LHCN-M2 (cell line): ENCODE data around the gene REXO4. TPM values are rescaled to one million over a fixed set of nuclear protein-coding genes. Genes with fewer than 3 reads are reported as not detected.

Experiments
- DNase-seq: peaks from one replicate; pipeline ENCODE4 v3.0.0-alpha.2; 2012; ENCODE audit warnings: low read depth
- total RNA-seq: library from RNA; depleted of rRNA; stranded (reverse); fragments of >200 nt; gene quantifications from 2 replicates; pipeline ENCODE4 v1.2.3, GENCODE V29; 2014; rRNA removed

Gene REXO4
- total RNA-seq, 1 experiment from 2014 or later, result 21.0 TPM

GRCh38 chr9:133368249-133368881 is 49.4 kb downstream of the REXO4 start:
- peak; percentile 89 for DNase-seq

- no peak for DNase-seq
These were observed 50.0 kb downstream of the REXO4 start for GRCh38 chr9:133367778-133368177.

- no peak for DNase-seq
These were observed 50.6 kb downstream of the REXO4 start for GRCh38 chr9:133367221-133367620.

GRCh38 chr9:133366435-133366834 is 51.4 kb downstream of the REXO4 start:
- DNase-seq, result no peak

- DNase-seq, result no peak
These were observed 55.3 kb downstream of the REXO4 start for GRCh38 chr9:133362359-133363044.

- no peak for DNase-seq
These were observed 56.2 kb downstream of the REXO4 start for GRCh38 chr9:133361507-133362092.

GRCh38 chr9:133360400-133361393 is 57.1 kb downstream of the REXO4 start:
- peak; percentile 82 for DNase-seq

GRCh38 chr9:133359399-133360175 is 58.2 kb downstream of the REXO4 start:
- no peak for DNase-seq

- no peak for DNase-seq
These were observed 60.2 kb downstream of the REXO4 start for GRCh38 chr9:133357656-133358055.

- DNase-seq, result peak; percentile 71
These were observed 61.3 kb downstream of the REXO4 start, which contains the start of the genes SURF1 and SURF2 for GRCh38 chr9:133356391-133357091. TSS of gene SURF1 (minus strand) at chr9:133356487. CDS start at chr9:133356453, 34 bp downstream. TSS of gene SURF2 (plus strand) at chr9:133356550. CDS start at chr9:133356593, 43 bp downstream.

Other genes starting within 250 kb of the REXO4 start
- not detected in 2 replicates for gene OBP2B, start 208.8 kb downstream of the REXO4 start, total RNA-seq
- not detected in 2 replicates for gene ABO, start 142.8 kb downstream of the REXO4 start, total RNA-seq
- 26.8 and 27.8 TPM in 2 replicates for gene SURF6, start 81.8 kb downstream of the REXO4 start, total RNA-seq
- 28.5 and 30.5 TPM in 2 replicates for gene MED22, start 69.9 kb downstream of the REXO4 start, total RNA-seq
- gene RPL7A, start 69.8 kb downstream of the REXO4 start, total RNA-seq, result 2,137 and 2,163 TPM in 2 replicates
- gene SURF1, start 61.5 kb downstream of the REXO4 start, total RNA-seq, result 12.2 and 22.8 TPM in 2 replicates
- gene SURF2, start 61.5 kb downstream of the REXO4 start, total RNA-seq, result 25.3 and 29.6 TPM in 2 replicates
- gene SURF4, start 42.0 kb downstream of the REXO4 start, total RNA-seq, result 456 and 465 TPM in 2 replicates
- 0.45 and 1.4 TPM in 2 replicates for gene STKLD1, start 41.6 kb downstream of the REXO4 start, total RNA-seq
- gene ADAMTS13, start 4.4 kb upstream of the REXO4 start, total RNA-seq, result 1.6 and 2.3 TPM in 2 replicates
- gene CACFD1, start 42.0 kb upstream of the REXO4 start, total RNA-seq, result 7.4 and 8.2 TPM in 2 replicates
- gene SLC2A6, start 61.1 kb upstream of the REXO4 start, total RNA-seq, result 16.6 and 19.1 TPM in 2 replicates
- 0.63 TPM in 1 of 2 replicates, not detected in the other for gene MYMK, start 106.9 kb upstream of the REXO4 start, total RNA-seq
- gene ADAMTSL2, start 116.7 kb upstream of the REXO4 start, total RNA-seq, result 0.32 TPM in 1 of 2 replicates, not detected in the other
- not detected in 2 replicates for gene FAM163B, start 191.4 kb upstream of the REXO4 start, total RNA-seq
- gene DBH, start 218.4 kb upstream of the REXO4 start, total RNA-seq, result not detected in 2 replicates